Mesenteric fat pad (tissue), 1 donor: ENCODE data around the gene SERPINC1. TPM values are rescaled to one million over a fixed set of nuclear protein-coding genes. Genes with fewer than 3 reads are reported as not detected.
"Not testable (repeated sequence)": the region's sequence is repeated elsewhere in the genome, so short reads cannot be mapped to it uniquely, and the experiment has no call there.

Experiments
- DNase-seq: peaks from one replicate; pipeline ENCODE4 v3.0.0-alpha.2; 2020; ENCODE audit warnings: low spot score
- long read RNA-seq: library from polyadenylated mRNA; unstranded; transcript quantifications from one replicate; pipeline ENCODE4 v2.0.0, GENCODE V29; 2020
- total RNA-seq: library from RNA; stranded (reverse); fragmentation: NEBNext Ultra II Directional; extraction: Animal tissue kit (Norgen Biotek cat#: 25700); gene quantifications from one replicate; pipeline ENCODE4 v1.2.1, GENCODE V29; 2021
- donor health status: DM: yes; HTN: yes; CAD: no.

SERPINC1 gene
- not detected for total RNA-seq
- long read RNA-seq: 0 reads

DNA sequence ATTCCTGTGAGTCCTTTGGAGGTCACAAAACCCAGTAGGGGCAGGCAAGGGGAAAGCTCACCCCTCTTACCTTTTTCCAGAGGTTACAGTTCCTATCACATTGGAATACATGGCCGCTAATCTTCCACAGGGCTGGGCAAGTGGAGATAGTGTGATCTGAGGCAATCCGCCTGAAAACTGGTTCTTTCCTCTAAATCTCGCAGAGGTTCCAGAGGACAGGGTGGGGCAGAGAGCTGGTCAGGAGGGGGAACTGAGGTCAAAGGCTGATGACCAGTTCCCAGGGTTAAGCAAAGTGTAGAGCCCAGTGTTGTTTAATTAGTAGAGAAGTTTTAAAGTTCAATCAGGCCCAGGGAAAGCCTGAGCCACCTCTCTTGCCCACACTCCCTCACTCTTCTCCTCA is at the start of gene SERPINC1:
TSS of gene SERPINC1 (minus strand) at position 179 of the 400 bp plus-strand sequence. CDS start at position 111, 68 bp downstream.
- no peak for DNase-seq

DNA sequence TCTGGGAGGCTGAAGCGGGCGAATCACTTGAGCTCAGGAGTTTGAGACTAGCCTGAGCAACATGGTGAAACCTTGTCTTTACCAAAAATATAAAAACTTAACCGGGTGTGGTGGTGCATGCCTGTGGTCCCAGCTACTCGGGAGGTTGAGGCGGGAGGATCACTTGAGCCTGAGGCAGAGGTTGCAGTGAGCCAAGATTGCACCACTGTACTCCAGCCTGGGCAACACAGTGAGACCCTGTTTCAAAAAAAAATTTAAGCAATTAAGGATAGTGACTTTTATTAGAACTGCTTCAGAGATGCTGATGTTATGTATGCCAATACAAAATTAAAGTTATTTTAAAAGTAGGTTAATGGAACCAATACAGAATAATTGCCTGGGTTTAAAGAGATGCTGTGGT is 48.8 kb upstream of the SERPINC1 start:
- DNase-seq: not testable (repeated sequence)

DNA sequence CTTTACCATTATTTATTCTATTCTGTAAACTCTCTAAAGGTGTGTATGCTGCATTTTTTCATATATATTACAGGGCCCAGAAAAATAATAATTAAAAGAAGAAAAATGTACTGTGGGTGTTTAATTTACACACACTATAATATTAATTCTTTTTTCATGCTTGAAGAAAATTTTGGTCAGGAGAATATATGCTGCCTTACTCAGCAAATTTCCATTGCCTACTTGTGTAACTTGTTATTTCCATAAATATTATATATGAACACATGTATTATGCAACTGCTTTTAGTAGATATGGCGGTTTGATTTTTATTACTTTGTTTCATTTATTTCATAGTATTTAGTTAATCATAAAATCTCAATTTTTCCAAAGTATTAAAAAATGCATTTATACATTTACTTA is 46.4 kb upstream of the SERPINC1 start:
- DNase-seq: no peak

DNA sequence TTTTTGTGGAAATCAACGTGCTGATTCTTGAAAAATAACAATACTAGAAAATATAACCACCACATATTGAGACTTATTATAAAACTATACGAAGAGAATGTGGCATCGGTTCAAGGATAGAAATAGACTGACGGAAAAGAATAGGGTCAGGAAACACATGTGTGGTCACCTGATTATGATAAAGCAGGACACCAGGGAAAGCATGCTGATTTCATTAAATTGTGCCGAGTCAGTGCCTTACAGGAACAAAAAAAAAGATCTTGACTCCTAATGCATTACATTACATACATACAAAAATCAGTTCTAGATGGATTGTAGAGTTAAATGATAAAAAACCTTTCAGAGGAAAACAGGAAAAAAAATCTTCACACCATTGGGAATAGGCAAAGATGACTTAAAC is 43.5 kb upstream of the SERPINC1 start:
- DNase-seq: no peak

DNA sequence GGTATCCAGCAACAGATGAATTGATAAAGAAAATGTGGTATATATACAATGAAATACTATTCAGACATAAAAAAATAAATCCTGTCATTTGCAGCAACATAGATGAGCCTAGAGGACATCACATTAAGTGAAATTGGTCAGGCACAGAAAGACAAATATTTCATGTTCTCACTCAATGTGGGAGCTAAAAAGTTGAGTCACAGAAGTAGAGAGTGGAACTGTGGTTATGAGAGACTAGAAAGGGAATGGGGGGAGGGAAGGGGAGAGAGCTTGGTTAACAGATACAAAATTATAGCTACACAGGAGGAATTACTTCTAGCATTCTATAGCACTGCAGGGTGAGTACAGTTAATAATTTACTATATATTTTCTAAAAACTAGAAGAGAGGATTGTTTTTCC is 37.1 kb upstream of the SERPINC1 start:
- DNase-seq: no peak

DNA sequence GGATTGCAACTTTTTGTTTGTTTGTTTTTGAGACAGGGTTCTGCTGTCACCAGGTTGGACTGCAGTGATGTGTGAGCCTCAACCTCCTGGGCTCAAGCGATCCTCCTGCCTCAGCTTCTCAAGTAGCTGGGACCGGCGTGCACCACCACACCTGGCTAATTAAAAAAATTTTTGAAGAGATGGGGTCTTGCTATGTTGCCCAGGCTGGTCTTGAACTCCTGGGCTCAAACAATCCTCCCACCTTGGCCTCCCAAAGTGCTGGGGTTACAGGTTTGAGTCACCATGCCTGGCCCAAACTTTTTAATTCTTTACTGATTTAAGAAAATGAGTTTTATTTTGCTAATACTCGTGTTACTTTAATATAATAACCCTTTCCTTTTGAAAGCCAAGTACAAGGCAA is 31.5 kb upstream of the SERPINC1 start:
- DNase-seq: no peak

DNA sequence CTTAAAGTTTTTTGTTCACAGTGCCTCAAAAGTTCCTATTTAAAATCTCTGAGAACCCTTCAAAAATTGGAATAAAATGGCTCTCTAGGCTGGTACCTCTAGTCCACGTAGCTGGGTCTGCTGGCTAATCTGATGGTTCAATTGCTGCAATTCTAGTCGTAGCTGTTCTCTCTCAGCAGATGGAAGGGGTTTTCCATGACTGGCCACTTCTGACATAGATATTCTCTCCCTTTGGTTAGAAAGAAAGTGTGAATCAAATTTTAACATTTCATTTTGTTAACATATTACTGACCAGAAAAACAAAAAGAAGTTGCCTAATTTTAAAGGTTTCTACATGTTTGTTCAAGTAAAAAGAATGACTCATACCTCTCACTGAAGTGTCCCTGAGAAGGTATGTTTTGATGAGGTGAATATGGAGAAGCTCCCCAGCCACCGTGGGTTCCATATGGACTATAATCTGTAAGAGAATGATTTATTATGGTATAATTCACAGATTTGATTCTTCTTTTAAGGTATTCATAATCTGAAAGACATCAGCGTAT is 29.3 kb upstream of the SERPINC1 start:
- no peak for DNase-seq

DNA sequence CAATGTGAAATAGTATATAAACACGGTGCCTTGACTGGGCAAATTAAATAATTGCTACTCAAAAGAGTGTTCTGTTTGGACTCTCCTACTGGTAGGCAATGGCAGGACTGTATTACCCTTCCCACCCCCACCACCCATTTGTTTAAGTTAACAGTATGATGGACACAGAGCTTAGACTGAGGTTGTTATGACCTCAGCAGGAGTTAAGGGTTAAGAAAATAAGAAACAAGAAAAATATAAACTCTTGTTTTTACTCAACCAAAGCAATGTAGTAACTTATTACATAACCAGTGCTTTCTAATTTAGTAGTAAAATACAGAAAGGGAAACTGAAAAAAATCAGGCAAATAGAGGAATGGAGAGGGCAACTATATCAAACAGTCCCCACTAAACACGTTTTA is 19.9 kb upstream of the SERPINC1 start:
- DNase-seq: no peak

DNA sequence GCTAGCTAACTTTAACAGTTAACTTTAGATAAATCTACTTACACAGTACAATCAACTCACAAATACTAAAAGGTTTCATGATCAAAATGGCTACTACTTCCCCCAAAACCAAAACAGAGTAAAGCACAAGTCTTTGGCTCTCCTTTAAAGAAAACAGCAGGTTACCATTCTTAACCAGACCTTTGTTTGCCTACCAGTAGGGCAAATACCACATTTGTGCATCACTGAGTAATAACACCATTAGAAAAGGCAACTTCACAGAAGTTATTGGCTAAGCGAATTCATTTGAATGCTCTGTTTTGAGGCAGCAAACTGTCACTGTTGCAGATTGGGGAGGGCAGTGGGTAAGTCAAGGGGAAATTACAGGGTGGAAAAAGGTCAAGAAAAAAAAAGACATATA is 17.3 kb upstream of the SERPINC1 start:
- DNase-seq: no peak

DNA sequence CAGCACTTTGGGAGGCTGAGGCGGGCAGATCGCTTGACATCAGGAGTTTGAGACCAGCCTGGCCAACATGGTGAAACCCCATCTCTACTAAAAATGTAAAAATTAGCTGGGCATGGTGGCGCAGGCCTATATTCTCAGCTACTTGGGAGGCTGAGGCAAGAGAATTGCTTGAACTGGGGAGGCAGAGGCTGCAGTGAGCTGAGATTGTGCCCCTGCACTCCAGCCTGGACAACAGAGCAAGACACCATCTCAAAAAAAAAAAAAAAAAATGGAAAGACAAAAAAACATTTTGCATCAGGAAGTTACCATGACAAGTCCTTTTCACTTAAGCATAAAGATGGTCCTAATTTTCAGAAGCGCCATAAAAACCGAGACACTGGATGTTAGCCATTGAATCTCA is 13.4 kb upstream of the SERPINC1 start:
- DNase-seq: not testable (repeated sequence)

DNA sequence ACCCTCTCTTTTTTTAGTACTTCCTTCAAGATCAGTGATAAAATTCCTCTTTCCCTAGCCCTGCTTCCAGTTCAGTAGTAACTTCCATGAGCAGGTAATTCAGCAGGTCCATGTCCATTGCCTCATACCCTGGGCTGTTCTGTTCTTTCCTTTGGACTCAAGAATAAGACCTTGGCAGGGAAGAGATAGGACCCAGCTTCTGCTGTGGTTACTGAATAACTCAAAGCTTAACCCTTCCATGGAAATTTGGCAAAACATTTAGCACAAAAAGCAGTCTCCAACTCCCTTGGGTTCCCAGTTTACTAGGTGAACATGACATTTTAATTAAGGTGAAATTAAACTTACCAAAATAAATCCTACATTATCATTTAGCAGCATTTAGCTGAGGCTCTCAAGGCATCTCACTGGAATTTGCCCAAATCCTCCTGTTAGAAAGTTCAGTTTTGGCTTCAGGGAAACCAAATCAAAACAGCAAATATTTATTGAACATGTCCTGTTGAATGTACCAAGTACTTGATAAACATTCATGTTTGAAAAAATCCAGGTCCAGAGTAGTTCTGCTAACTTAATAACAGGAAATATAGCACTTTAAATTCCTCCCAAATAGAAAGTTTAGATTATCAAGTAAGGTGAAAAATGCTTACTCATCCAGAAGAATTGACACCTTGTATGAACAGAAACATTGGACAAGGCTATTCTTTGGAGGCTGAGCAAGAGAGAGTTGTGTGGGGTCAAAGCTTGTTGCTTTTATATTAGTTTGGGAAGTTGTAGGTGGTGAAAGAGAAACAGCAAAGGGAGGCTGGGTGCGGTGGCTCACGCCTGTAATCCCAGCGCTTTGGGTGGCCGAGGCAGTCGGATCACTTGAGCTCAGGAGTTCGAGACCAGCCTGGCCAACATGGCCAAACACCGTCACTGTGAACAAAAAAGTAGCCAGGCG is 8.4 kb upstream of the SERPINC1 start:
- no peak for DNase-seq

DNA sequence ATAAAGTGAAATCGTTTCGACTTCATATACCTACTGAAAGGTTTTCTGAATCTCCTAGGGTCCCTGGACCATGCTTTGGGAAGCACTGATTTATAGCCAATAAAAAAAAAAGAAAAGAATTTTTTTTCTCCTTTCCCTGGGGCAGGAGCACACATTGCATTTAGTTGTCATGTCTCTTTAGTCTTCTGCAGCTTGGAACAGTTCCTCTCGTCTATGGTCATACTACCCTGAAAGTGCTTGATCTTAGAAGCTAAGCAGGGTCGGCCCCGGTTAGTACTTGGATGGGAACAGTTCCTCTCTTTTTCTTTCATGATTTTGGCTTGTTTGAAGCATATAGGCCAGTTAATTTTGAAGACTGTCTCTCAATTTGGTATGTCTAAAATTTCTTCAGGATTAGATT is 3.7 kb upstream of the SERPINC1 start:
- no peak for DNase-seq

DNA sequence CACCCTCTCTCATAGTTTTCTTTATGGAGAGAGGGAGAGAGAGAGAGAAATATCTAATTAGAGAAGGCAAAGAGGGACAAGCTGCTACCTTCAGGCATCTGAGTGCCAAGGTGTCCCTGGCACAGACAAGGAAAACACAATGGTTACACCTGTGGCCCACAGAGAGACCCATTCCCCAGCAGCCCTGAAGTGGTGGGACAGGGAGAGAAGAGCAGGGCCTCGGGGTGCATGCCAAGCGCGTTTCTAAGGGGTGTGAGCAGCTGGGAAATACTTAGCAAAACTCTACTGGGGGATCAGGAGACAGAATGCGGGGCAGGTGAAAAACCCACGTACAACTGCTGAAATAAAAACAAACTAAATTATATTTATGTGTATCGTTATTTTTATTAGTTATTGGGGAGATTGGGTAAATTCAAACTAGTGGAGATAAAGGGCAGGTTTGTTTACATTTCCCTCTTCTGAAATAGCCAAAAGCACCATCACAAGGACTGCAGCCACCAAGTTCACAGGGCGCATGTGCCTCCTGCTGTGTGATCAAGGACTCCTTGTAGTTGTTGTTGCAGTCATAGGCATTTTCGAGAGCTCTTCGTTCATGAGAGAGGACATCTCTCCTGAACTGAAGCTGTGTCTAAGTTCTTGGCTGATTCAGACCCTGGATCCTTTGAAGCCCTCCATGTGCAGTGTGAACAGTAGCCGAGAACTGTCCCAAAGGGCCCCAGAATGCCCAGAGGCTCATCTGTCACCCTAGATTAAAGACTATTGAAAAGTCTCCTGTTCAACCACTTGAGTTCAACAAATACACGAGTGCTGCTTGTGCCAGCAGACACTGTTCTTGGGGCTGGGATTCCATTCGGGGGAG is 737 bp upstream of the SERPINC1 start:
- DNase-seq: no peak

DNA sequence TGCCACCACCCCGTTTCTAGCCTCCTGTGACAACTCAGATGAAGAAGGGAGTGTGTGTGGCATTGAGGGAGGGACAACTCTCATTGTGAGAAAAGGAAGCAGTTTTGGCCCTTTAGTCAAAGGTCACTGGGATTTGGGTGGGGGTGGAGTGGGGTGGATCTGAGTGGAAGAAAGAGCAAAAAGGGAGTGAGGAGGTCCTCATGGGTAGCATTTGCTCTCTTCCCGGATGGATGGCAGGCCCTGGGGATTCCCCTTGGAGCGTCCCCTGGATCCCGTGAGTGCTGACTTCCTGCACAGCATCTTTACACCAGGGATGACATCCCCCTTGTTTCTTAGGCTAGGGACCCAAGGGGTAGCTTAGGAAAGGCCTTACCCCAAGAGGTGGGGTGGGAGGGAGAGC is 460 bp downstream of the SERPINC1 start:
- no peak for DNase-seq

DNA sequence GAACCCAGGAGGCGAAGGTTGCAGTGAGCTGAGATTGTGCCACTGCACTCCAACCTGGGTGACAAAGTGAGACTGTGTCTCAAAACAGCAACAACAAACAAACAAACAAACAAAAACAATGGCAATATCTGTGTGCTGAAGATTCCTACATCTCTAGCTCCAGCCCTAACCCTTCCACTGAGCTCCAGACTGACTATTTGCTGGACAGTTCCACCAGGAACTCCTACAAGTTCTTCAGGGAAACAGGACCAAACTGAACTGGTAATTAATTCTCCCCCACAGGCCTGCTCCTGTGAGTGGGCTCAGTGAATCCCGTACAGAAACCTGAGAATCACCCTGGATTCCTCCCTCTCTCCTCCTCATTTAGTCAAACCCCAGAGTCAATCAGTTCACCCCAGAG is 1.5 kb downstream of the SERPINC1 start:
- DNase-seq: no peak

DNA sequence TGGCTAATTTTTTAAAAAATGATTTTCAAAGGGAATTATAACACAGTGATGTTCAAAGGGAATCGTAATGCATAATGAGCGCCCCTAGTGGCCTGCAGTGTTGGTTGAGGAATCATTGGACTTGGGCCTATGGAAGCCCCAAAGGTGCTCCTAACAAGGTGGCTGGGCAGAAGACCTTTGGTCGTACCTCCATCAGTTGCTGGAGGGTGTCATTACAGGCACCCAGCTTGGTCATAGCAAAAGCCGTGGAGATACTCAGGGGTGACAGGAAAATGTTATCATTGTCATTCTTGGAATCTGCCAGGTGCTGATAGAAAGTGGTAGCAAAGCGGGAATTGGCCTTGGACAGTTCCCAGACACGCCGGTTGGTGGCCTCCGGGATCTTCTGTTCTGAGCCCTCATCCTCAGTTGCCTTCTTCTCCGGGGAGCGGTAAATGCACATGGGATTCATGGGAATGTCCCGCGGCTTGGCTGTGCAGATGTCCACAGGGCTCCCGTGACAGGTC is 2.7 kb downstream of the SERPINC1 start:
- DNase-seq: no peak

DNA sequence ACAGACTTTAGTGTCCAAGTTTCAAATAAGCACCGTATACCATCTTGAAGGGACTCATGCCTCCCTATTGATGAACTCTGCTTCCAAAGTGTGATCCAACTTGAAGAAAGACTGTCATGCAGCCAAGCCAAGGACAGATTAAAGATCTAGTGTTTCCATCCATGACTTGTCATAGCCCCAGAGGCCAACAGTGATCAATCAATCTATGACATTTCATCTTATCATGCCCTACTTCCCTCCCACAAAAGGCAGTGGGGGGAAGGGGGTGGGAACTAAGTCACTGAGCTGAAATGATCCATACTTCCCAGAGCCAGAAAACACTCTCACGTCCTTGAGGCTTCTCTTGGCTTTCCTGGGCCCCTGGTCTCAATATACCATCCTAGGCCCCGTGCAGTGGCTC is 4.0 kb downstream of the SERPINC1 start:
- no peak for DNase-seq

DNA sequence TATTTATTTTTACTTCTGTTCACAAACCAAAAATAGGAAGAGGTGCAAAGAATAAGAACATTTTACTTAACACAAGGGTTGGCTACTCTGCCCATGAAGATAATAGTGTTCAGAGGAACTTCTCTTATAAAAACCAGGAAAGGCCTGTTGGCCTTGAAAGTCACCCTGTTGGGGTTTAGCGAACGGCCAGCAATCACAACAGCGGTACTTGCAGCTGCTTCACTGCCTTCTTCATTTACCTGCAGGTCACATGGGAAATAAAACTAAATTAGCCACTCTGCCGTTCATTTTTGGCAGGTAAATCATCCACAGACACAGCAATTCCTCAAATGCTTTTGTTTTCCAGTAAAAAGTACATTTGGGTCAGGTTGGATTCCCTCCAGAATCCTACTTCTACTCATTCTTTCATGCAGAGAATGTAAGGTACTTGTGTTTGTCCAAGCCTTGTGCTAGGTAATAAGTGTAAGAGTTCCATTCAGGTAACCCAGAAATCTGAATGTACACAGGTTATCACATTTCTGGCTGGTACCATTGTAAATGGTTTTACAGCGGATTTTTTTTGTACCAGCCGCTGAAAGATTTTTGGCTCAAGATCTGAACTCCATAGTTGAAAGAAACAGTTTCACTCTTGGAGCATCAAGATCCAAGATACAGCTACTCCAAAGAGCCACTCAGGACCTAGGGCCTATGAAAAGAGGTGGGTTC is 13.1 kb downstream of the SERPINC1 start:
- no peak for DNase-seq

DNA sequence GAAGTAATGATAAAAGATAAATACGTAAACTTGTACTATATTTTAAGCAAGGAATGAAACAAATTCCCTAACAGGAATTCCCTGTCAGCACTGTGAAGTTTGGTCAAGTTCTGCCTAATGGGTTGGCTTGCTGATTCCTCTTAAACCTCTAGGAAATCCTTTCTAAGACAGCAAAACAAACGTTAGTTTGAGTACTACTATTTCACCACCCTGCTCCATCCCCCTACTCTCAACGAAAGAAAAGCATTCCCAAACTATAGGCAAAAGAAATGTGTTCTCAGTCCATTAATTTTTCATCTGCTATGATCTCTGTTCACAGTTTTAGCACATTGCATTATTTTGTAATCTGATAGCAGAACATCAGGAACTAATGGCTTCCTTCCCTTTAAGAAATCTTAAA is 16.1 kb downstream of the SERPINC1 start:
- DNase-seq: no peak

DNA sequence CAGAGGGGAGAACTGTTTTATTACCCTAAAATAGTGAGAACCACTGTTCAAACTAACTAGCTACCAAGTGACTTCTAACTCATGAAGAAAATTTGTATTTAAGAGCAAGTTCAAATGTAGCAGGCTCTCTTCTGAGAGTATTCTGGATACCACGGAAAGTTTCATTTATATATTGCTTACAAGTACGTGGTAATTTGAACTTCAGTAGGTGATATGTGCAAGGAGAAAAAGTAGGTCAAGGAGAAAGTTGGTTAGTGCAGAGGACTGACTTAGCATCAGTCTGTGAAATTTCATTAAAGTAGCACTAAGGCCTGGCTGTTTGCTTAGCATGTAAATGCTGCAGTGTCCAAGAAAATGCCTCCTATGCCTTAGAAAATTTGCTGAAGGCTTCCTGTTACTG is 16.7 kb downstream of the SERPINC1 start:
- DNase-seq: no peak

DNA sequence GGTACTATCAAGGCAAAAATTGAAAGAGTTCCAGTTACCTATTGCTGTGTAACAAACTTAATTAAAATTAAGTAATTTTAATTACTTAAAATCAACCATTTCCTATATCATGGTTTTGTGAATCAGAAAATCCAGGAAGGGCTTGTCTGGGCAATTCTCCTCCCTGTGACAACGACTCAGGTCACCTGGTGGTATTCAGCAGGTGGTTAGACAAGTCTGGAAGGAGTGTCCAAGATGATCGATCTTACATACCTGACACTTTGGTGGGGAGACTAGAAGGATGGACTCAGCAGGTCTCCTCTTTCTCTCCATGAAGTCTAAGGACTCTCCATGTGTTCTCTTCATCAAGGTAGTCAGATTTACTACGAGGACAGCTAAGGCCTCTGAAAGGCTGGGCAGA is 22.9 kb downstream of the SERPINC1 start:
- DNase-seq: no peak
